Thoracic aorta (tissue), 2 donors: ENCODE measurements around the gene CUL9. TPM values are rescaled to one million over a fixed set of nuclear protein-coding genes. Genes with fewer than 3 reads are reported as not detected.

Experiments
- ATAC-seq: fragments of 150-250 bp; one replicate; pipeline ENCODE4 v1.8.0; 2017; ENCODE audit warnings: low read depth; ENCODE audit not compliant: insufficient number of reproducible peaks, low FRiP score
- DNase-seq: peaks from one replicate; pipeline ENCODE4 v3.0.0-alpha.2; 2020; ENCODE audit warnings: low spot score
- H3K27ac ChIP-seq, 2 donors: fragments of 200-600 bp; sonication (generic); 1 replicate in 1 of 2; 2 replicates in 1 of 2; pipeline ENCODE4 v1.5.1; 2016; ENCODE audit warnings: mild to moderate bottlenecking in 2 of 2, moderate library complexity in 2 of 2
- H3K27me3 ChIP-seq: fragments of 200-600 bp; sonication (generic); replicated peaks from 2 replicates; pipeline ENCODE4 v1.6.0; 2016; ENCODE audit warnings: mild to moderate bottlenecking; ENCODE audit not compliant: insufficient read depth
- H3K36me3 ChIP-seq: fragments of 200-600 bp; sonication (generic); one replicate; pipeline ENCODE4 v1.5.1; 2016
- H3K4me1 ChIP-seq, 2 donors: fragments of 200-600 bp; sonication (generic); 1 replicate in 1 of 2; 2 replicates in 1 of 2; pipeline versions ENCODE4 v1.5.1 to v1.6.0; 2016; ENCODE audit warnings: low read depth in 2 of 2, mild to moderate bottlenecking in 1 of 2; ENCODE audit not compliant: control insufficient read depth in 1 of 2
- H3K4me3 ChIP-seq: fragments of 200-600 bp; sonication (generic); 2 replicates; pipeline ENCODE4 v1.5.1; 2016; ENCODE audit warnings: mild to moderate bottlenecking
- H3K9me3 ChIP-seq: fragments of 200-600 bp; sonication (generic); 2 replicates; pipeline ENCODE4 v1.5.1; 2016
- total RNA-seq, 2 donors: library from RNA; depleted of rRNA; stranded (reverse); fragments of >200 nt; gene quantifications; one replicate each; pipeline versions ENCODE4 v1.1.0 to v1.2.3, GENCODE V29; 2016
- TF ChIP-seq, protein P1 (sequence below): fragments of 200-600 bp; sonication (generic); IDR thresholded peaks from one replicate; pipeline ENCODE4 v1.5.1; 2019; ENCODE audit warnings: antibody characterized with exemption

CUL9 gene
- total RNA-seq, 2 donors from 2014 or later, result 30.3 to 41.2 TPM

DNA sequence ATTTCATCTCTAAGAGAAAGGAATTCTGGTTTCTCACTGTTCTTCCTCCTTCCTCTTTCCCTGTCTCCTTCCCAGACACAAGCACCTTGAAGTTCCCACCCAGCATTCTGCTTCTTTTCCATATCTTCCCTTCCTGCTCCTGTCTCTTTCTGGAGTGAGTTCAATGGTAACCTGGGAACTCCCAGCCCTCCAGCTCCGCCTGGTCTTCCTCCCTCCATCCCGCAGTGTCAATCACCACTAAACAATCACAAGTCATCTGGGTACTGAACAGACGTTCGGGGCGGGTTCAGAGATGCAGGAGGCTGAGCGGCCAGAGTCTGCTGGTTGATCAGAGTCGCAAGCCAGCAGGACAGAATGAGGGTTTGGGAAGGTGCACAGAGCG lies 69.0 kb downstream of the CUL9 start:
- H3K4me1 ChIP-seq, result peaks cover 0 to 14% of the 10 kb centered on the region in 2 donors
- no peaks in the 10 kb centered on the region for H3K27me3 ChIP-seq

GRCh38 chr6:43253401-43253800 lies 71.4 kb downstream of the CUL9 start:
- ATAC-seq (no peak), DNase-seq (no peak)
- Histone ChIP-seq H3K27me3 (no peaks in the 10 kb centered on the region), H3K27ac (no peak overlapping the region), H3K36me3 (no peaks in the 10 kb centered on the region), H3K4me1 (no peaks in the 10 kb centered on the region), H3K9me3 (no peaks in the 10 kb centered on the region), H3K4me3 (no peak overlapping the region)
- TF ChIP-seq, protein P1, sequence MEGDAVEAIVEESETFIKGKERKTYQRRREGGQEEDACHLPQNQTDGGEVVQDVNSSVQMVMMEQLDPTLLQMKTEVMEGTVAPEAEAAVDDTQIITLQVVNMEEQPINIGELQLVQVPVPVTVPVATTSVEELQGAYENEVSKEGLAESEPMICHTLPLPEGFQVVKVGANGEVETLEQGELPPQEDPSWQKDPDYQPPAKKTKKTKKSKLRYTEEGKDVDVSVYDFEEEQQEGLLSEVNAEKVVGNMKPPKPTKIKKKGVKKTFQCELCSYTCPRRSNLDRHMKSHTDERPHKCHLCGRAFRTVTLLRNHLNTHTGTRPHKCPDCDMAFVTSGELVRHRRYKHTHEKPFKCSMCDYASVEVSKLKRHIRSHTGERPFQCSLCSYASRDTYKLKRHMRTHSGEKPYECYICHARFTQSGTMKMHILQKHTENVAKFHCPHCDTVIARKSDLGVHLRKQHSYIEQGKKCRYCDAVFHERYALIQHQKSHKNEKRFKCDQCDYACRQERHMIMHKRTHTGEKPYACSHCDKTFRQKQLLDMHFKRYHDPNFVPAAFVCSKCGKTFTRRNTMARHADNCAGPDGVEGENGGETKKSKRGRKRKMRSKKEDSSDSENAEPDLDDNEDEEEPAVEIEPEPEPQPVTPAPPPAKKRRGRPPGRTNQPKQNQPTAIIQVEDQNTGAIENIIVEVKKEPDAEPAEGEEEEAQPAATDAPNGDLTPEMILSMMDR, result no peak

More for the DNA sequence above, 69.0 kb downstream of the CUL9 start:
- Histone ChIP-seq H3K27ac (no peak overlapping the region), H3K4me3 (no peak overlapping the region), H3K36me3 (no peaks in the 10 kb centered on the region), H3K9me3 (no peaks in the 10 kb centered on the region)
- TF ChIP-seq, protein P1, result no peak
- no peak for ATAC-seq
- DNase-seq, result no peak

GRCh38 chr6:43254138-43254817 lies 72.3 kb downstream of the CUL9 start:
- DNase-seq, result no peak
- no peaks in the 10 kb centered on the region for H3K36me3 ChIP-seq
- H3K4me1 ChIP-seq, result no peaks in the 10 kb centered on the region
- no peaks in the 10 kb centered on the region for H3K9me3 ChIP-seq
- no peaks in the 10 kb centered on the region for H3K27me3 ChIP-seq
- ATAC-seq, result no peak
- H3K27ac ChIP-seq, result no peak overlapping the region
- TF ChIP-seq, protein P1, result no peak
- H3K4me3 ChIP-seq, result no peak overlapping the region

DNA sequence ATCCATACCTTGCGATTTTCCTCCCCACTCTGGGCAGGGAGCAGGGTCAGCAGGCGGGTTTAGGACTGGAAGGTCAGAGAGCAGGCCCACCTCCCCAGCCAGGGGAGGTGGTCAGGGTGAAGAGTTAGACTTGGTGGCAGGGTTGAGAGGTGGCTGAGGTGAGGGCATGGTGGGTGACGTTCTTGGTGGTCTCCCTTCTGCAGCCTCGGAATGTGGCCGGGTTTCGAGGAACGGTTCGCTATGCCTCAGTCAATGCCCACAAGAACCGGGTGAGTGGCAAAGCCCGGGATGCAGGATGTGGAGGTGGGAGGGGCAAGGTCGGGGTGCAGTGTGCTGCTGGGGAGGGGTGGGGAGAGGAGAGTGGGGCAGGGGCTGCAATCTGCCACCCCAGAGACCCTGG lies 72.8 kb downstream of the CUL9 start:
- ATAC-seq (no peak), DNase-seq (no peak)
- TF ChIP-seq, protein P1, result no peak
- no peaks in the 10 kb centered on the region for H3K36me3 ChIP-seq
- H3K27ac ChIP-seq, result no peak overlapping the region
- no peak overlapping the region for H3K4me3 ChIP-seq
- H3K4me1 ChIP-seq, result no peaks in the 10 kb centered on the region
- no peaks in the 10 kb centered on the region for H3K9me3 ChIP-seq
- H3K27me3 ChIP-seq, result no peaks in the 10 kb centered on the region

GRCh38 chr6:43255408-43256054 lies 73.5 kb downstream of the CUL9 start:
- no peaks in the 10 kb centered on the region for H3K9me3 ChIP-seq
- no peak overlapping the region for H3K4me3 ChIP-seq
- no peaks in the 10 kb centered on the region for H3K27me3 ChIP-seq
- TF ChIP-seq, protein P1, result no peak
- no peaks in the 10 kb centered on the region for H3K36me3 ChIP-seq
- H3K27ac ChIP-seq, result no peak overlapping the region
- ATAC-seq, result no peak
- no peak for DNase-seq
- no peaks in the 10 kb centered on the region for H3K4me1 ChIP-seq
